Mammary epithelial cell (primary cell): ENCODE results near the gene MPC1L.

ENCODE experiments used
- EZH2 ChIP-seq: IDR thresholded peaks from 2 replicates; pipeline ENCODE4 v1.6.1; 2012; ENCODE audit warnings: low read length, inconsistent platforms, borderline replicate concordance
- TF ChIP-seq, protein P1 (sequence below), 2 donors: IDR thresholded peaks in 1 of 2; conservative IDR thresholded peaks in 1 of 2; 2 replicates each; pipeline ENCODE4 v1.5.1; 2011 to 2012; ENCODE audit warnings: inconsistent platforms in 2 of 2, low read length in 2 of 2, mild to moderate bottlenecking in 2 of 2, control low read depth in 1 of 2, low read depth in 1 of 2; ENCODE audit not compliant: insufficient read depth in 1 of 2; ENCODE audit errors: extremely low read depth in 1 of 2

DNA sequence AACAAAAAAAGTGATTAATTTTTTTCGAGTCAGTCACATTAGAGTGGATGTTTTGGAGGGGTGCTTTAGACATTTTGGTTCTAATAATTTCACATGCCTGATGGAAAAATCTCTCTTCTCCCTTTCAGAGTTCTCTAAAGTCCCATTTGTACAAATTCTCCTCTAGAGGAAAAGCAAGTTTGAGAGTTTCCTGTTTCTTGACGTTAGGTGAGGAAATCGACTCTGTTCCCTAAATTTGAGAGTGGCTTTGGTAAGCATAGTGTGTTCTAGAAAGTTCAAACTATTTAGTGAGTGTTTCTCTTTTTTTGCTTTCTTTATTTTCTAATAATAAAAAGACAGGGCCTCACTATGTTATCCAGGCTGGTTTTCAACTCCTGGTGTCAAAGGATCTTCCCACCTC lies 44.1 kb upstream of the MPC1L start:
- TF ChIP-seq, protein P1, sequence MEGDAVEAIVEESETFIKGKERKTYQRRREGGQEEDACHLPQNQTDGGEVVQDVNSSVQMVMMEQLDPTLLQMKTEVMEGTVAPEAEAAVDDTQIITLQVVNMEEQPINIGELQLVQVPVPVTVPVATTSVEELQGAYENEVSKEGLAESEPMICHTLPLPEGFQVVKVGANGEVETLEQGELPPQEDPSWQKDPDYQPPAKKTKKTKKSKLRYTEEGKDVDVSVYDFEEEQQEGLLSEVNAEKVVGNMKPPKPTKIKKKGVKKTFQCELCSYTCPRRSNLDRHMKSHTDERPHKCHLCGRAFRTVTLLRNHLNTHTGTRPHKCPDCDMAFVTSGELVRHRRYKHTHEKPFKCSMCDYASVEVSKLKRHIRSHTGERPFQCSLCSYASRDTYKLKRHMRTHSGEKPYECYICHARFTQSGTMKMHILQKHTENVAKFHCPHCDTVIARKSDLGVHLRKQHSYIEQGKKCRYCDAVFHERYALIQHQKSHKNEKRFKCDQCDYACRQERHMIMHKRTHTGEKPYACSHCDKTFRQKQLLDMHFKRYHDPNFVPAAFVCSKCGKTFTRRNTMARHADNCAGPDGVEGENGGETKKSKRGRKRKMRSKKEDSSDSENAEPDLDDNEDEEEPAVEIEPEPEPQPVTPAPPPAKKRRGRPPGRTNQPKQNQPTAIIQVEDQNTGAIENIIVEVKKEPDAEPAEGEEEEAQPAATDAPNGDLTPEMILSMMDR (conservative IDR thresholded peaks at IDR 0.05 in 1 of 2, IDR thresholded peaks at IDR 0.05 in 1 of 2; ENCODE audit: extremely low read depth in 1 of 2, insufficient read depth in 1 of 2, low read depth in 1 of 2, low read length in 2 of 2) = no peak
- no peak for TF ChIP-seq EZH2
